Smooth muscle cell of the pulmonary artery (primary cell): ENCODE results near the gene PNMT. TPM values are rescaled to one million over a fixed set of nuclear protein-coding genes. Genes with fewer than 3 reads are reported as not detected.

Experiments used
- total RNA-seq: library from RNA; depleted of rRNA; stranded (reverse); fragments of >200 nt; gene quantifications from 2 replicates; pipeline ENCODE4 v1.2.3, GENCODE V29; 2014

PNMT gene, protein sequence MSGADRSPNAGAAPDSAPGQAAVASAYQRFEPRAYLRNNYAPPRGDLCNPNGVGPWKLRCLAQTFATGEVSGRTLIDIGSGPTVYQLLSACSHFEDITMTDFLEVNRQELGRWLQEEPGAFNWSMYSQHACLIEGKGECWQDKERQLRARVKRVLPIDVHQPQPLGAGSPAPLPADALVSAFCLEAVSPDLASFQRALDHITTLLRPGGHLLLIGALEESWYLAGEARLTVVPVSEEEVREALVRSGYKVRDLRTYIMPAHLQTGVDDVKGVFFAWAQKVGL
- 0.07 TPM in 1 of 2 replicates, not detected in the other for total RNA-seq

DNA sequence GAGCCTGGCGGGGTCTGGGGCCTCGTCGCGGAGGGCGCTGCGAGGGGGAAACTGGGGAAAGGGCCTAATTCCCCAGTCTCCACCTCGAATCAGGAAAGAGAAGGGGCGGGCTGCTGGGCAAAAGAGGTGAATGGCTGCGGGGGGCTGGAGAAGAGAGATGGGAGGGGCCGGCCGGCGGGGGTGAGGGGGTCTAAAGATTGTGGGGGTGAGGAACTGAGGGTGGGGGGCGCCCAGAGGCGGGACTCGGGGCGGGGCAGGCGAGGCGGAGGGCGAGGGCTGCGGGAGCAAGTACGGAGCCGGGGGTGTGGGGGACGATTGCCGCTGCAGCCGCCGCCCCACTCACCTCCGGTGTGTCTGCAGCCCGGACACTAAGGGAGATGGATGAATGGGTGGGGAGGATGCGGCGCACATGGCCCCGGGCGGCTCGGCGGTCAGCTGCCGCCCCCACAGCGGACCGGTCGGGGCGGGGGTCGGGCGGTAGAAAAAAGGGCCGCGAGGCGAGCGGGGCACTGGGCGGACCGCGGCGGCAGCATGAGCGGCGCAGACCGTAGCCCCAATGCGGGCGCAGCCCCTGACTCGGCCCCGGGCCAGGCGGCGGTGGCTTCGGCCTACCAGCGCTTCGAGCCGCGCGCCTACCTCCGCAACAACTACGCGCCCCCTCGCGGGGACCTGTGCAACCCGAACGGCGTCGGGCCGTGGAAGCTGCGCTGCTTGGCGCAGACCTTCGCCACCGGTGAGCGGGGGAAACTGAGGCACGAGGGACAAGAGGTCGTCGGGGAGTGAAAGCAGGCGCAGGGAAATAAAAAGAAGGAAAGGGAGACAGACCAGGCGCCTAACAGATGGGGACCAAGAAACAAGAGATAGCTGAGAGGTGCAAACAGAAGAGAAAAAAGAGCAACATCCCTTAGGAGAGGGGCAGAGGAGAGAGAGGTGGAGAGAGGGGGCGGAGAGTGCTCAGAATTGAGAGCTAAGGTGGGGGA, at the start of gene PNMT:
TSS of gene PNMT (plus strand) at position 509 of the 980 bp plus-strand sequence. CDS start at position 532, 23 bp downstream.

DNA sequence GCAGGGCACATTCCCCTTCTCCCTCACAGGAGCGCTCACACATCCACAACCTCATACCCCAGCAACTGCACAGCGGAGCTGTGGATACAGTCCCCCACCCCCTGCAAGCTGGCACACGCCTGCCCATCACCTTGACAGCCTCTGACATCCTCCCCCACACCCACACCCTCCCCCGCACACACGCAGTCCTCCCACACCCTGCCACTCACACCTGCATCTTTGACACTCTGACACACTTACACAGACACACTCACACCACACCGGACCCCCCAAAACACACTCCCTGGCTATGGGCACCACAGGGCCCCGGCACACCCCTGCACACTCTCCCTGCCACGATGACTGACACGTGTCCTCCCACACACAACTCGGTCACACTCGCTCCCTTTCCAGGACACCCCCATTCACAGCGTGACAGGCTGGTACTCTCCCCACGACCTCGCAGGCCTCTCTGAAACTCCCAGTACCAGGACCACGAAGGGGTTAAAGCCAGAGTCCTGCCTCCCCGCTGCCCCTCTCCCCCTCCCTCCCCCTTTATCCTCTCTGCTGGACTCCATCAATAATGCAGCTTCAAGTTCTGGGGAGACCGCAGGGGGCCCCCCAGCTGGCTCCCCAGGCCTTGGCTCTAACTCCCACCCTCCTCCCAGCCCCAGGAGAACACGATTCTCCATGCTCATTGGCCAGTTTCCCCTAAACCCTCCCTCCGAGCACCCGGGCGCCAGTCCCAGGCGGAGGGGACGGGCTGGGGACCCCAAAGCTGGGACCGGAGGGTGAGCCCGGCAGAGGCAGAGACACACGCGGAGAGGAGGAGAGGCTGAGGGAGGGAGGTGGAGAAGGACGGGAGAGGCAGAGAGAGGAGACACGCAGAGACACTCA, 41.8 kb upstream of the PNMT start, which contains the start of gene PPP1R1B:
TSS of gene PPP1R1B (plus strand) at position 782 of the 876 bp plus-strand sequence. CDS start 441 bp downstream, outside the sequence.

DNA sequence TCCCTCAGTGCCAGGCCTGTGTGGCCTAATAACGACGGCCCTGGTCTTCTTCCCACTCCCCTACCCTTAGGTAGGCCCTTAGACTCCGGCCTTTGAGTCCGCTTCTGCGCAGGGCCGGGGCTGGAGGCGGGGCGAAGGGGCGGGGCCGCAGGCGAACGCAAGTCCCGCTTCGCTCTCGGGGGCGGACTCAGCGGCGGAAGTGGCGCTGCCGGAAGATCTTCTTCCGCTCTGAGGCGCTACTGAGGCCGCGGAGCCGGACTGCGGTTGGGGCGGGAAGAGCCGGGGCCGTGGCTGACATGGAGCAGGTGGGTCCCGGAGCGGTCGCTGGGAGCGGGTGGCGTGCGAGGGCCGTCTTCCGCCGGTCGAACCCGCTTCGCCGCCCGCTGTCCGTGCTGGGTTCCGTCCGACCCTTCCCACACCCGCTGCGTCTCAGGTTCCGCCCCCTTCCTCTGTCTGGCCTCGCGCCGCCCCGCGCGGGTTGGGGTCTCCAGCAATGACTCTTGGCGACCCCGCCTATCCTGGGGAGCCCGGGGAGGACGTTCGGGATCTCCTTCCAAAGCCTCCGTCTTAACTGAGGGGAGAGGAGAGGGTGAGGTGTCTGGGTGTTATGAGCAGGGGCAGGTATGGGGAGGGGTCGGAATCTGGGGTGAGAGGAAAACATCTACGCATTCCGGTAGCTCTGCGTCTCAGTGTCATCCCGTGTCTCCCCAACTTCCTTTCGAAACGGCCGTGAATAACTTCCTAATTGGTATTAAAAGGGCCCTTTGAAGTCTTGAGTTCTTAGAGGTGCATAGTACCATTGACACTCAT, 31.1 kb upstream of the PNMT start, which contains the start of gene STARD3:
TSS of gene STARD3 (plus strand) at position 218 of the 810 bp plus-strand sequence. CDS start 16,388 bp downstream, outside the sequence.

DNA sequence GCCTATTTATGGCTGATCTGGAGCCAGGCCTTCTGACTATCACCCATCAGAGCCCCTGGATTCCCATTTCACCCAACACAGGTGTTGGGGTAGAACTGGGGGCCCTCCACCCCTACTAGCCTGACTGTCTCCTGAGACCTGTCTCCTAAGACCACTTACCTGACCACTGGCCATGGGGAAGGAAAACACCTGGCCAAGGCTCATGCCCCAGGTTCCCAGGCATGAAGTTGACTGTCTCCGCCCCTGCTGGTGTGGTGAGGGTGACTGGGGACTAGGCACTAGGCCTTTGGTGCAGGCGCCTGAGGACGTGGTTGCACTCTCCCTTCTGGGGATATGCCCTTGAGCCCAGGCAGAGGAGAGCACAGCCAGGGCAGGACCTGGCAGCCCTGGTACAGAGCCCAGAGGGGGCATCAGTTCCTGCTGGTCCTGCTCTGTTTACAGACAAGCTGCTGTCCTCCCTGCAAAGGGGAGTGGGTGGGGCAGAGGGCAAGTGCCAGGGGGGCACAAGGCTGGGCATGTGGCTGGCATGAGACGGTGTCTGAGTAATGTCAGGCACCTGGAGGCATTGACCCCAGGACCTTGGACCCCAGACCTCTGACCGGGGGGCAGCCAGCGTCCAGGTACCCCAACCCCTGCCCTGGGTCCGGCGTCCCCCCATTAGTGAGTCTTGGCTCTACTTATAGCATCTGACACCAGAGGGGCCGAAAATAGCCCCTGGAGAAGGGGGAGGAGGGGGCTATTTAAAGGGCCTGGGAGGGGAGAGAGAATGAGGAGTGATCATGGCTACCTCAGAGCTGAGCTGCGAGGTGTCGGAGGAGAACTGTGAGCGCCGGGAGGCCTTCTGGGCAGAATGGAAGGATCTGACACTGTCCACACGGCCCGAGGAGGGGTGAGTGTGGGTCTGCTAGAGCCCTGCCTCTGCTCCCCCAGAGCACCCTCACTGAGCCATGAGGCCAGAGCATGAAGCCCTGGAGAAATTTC, 3.4 kb upstream of the PNMT start, which contains the start of gene TCAP:
TSS of gene TCAP (plus strand) at position 769 of the 981 bp plus-strand sequence. CDS start at position 780, 11 bp downstream.

DNA sequence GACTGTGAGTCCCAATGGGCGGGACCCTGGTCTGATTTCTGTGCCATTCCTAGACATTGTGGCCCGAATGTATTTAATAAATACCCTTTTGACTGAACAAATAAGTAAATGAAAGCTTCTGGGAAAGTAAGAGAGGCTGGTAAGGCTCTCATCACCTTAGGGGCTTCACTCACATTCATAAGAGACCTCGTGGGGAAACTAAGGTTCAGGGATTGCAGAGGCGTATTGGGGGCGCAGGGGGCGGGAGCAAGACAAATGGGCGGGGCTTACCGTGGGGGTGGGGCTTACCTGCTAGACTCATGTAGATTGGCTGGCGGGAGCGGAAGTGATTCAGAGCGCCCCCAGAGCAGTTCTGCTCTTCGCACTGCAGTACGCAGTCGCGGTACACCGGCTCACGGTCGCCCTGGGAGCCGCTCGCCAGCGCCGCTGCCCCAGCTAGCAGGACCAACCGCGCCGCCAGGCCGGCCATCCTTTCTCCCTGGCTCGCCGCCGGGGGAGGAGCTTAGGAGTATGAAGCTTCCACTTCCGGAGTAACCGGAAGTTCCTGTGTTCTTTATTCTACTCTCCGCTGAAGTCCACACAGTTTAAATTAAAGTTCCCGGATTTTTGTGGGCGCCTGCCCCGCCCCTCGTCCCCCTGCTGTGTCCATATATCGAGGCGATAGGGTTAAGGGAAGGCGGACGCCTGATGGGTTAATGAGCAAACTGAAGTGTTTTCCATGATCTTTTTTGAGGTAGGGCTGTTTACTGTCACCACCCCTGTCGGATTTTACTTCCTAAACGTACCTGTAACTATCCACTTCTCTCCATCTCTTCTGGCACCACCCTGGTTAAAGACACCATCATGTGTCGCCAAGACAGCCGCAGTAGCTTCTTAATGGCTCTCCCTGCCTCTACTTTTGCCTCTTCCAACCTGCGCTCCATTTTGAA, 19.6 kb downstream of the PNMT start, which contains the start of gene PGAP3:
TSS of gene PGAP3 (minus strand) at position 512 of the 929 bp plus-strand sequence. CDS start at position 469, 43 bp downstream.

DNA sequence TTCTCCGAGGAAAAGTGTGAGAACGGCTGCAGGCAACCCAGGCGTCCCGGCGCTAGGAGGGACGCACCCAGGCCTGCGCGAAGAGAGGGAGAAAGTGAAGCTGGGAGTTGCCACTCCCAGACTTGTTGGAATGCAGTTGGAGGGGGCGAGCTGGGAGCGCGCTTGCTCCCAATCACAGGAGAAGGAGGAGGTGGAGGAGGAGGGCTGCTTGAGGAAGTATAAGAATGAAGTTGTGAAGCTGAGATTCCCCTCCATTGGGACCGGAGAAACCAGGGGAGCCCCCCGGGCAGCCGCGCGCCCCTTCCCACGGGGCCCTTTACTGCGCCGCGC, 31.5 kb downstream of the PNMT start, which contains the start of gene ERBB2:
TSS of gene ERBB2 (plus strand) at position 247 of the 330 bp plus-strand sequence. CDS start 175 bp downstream, outside the sequence.

Other genes starting within 250 kb of the PNMT start
- gene MED1, start 217.2 kb upstream of the PNMT start, total RNA-seq: 24.7 and 25.2 TPM in 2 replicates
- gene CDK12, start 207.0 kb upstream of the PNMT start, total RNA-seq: 26.5 and 29.4 TPM in 2 replicates
- not detected in 2 replicates for gene NEUROD2, start 60.5 kb upstream of the PNMT start, total RNA-seq
- gene PPP1R1B, start 41.5 kb upstream of the PNMT start, total RNA-seq: 0.91 TPM in 1 of 2 replicates, not detected in the other
- gene STARD3, start 31.3 kb upstream of the PNMT start, total RNA-seq: 31.7 and 37.6 TPM in 2 replicates
- gene TCAP, start 3.1 kb upstream of the PNMT start, total RNA-seq: 0.52 and 0.53 TPM in 2 replicates
- 14.9 TPM in 2 replicates for gene PGAP3, start 19.6 kb downstream of the PNMT start, total RNA-seq
- 60.5 and 78.5 TPM in 2 replicates for gene ERBB2, start 31.6 kb downstream of the PNMT start, total RNA-seq
- 13.6 and 18.5 TPM in 2 replicates for gene MIEN1, start 62.1 kb downstream of the PNMT start, total RNA-seq
- gene GRB7, start 69.5 kb downstream of the PNMT start, total RNA-seq: 0.13 TPM in 1 of 2 replicates, not detected in the other
- not detected in 2 replicates for gene IKZF3, start 195.9 kb downstream of the PNMT start, total RNA-seq
- gene ZPBP2, start 199.7 kb downstream of the PNMT start, total RNA-seq: not detected in 2 replicates